ENCODE data around the gene ZNF563. TPM values are rescaled to one million over a fixed set of nuclear protein-coding genes. Genes with fewer than 3 reads are reported as not detected.

ZNF563 gene
- total and polyA plus RNA-seq, 2 of the 8 experiments (the other 6 are each of a cell fraction or from before 2014, with no cell fraction given) = 0.91 to 2.3 TPM

DNA sequence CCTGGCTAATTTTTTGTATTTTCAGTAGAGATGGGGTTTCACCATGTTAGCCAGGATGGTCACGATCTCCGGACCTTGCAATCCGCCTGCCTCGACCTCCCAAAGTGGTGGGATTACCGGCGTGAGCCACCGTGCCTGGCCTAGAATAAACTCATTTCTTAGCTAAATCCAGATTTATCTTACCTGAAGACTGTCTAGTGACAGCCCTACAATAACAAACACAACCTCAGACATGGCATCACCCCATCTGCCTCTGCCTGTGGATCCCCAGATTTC is 43.7 kb downstream of the ZNF563 start (continued):
- TF ChIP-seq BRCA1 (IDR thresholded peaks at IDR 0.05; ENCODE audit: low read depth, low read length) (no peak), EZH2 (IDR thresholded peaks at IDR 0.05; ENCODE audit: low read depth, low read length, severe bottlenecking) (no peak), SIN3A (conservative IDR thresholded peaks at IDR 0.05 in 1 of 2, IDR thresholded peaks at IDR 0.05 in 1 of 2; ENCODE audit: low read depth in 1 of 2, low read length in 2 of 2) (no peak), CBX8 (IDR thresholded peaks at IDR 0.05; ENCODE audit: borderline replicate concordance, low read depth, low read length) (no peak)
